ENCODE results near the gene CCDC158. TPM values are rescaled to one million over a fixed set of nuclear protein-coding genes. Genes with fewer than 3 reads are reported as not detected.

The CCDC158 gene
- total and polyA plus RNA-seq, 2 of the 8 experiments (the other 6 are each of a cell fraction or from before 2014, with no cell fraction given), result not detected

- TF ChIP-seq KDM4A (IDR thresholded peaks at IDR 0.05; ENCODE audit: low read depth, low read length, severe bottlenecking), result no peak
- no peak for TF ChIP-seq SIX5 (IDR thresholded peaks at IDR 0.05; ENCODE audit: low read depth, low read length)
- no peak for TF ChIP-seq RNF2 (IDR thresholded peaks at IDR 0.05; ENCODE audit: borderline replicate concordance, low read depth, low read length, missing control alignments, poor library complexity, severe bottlenecking)
These were observed 98.7 kb downstream of the CCDC158 start (continued) for GRCh38 chr4:76322236-76322635.

Data from H1 (cell line).